Measurements from ENCODE around the gene NPHP1.
"Not testable (repeated sequence)": the region's sequence is repeated elsewhere in the genome, so short reads cannot be mapped to it uniquely, and the experiment has no call there.

The NPHP1 gene

DNA sequence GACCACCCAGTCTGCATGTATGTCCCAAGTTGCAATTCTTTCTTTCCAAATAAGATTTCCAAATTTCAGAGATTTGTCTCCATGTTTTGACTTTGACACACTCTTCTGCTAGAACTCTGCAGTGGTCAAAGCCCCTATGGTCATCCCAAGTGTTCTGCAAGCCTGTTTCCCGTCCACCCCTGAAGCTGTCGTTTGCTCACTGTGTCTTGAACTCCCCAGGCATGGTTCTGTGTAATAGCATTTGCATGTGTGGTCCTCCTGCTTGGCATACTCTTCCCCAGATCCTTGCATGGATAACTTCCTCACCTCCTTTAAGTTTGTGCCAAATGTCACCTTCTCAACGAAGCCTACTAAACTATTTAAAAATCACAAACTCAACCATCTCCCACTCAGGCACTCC, 11.4 kb upstream of the NPHP1 start:
- Histone ChIP-seq H3K27ac (no peak overlapping the region), H4K20me1 (ENCODE audit: insufficient read depth) (no peaks in the 10 kb centered on the region), H3K9ac (no peak overlapping the region), H3K36me3 (ENCODE audit: insufficient read depth) (no peaks in the 10 kb centered on the region), H3K4me1 (ENCODE audit: low read depth, poor library complexity, severe bottlenecking) (peaks cover 37% of the 10 kb centered on the region), H2AFZ (ENCODE audit: low read depth) (no peak overlapping the region), H3K79me2 (ENCODE audit: insufficient read depth, low read depth) (peaks cover 5% of the 10 kb centered on the region; the same call in 1 of the 2 replicates), H3K27me3 (ENCODE audit: insufficient read depth, low read depth) (no peaks in the 10 kb centered on the region), H3K4me2 (no peak overlapping the region), H3K4me3 (IDR thresholded peaks at IDR 0.05; ENCODE audit: insufficient read depth, low read depth, low read length) (no peak overlapping the region)
- TF ChIP-seq, protein P1, sequence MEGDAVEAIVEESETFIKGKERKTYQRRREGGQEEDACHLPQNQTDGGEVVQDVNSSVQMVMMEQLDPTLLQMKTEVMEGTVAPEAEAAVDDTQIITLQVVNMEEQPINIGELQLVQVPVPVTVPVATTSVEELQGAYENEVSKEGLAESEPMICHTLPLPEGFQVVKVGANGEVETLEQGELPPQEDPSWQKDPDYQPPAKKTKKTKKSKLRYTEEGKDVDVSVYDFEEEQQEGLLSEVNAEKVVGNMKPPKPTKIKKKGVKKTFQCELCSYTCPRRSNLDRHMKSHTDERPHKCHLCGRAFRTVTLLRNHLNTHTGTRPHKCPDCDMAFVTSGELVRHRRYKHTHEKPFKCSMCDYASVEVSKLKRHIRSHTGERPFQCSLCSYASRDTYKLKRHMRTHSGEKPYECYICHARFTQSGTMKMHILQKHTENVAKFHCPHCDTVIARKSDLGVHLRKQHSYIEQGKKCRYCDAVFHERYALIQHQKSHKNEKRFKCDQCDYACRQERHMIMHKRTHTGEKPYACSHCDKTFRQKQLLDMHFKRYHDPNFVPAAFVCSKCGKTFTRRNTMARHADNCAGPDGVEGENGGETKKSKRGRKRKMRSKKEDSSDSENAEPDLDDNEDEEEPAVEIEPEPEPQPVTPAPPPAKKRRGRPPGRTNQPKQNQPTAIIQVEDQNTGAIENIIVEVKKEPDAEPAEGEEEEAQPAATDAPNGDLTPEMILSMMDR (conservative IDR thresholded peaks at IDR 0.05; ENCODE audit: low read depth, low read length) = no peak

DNA sequence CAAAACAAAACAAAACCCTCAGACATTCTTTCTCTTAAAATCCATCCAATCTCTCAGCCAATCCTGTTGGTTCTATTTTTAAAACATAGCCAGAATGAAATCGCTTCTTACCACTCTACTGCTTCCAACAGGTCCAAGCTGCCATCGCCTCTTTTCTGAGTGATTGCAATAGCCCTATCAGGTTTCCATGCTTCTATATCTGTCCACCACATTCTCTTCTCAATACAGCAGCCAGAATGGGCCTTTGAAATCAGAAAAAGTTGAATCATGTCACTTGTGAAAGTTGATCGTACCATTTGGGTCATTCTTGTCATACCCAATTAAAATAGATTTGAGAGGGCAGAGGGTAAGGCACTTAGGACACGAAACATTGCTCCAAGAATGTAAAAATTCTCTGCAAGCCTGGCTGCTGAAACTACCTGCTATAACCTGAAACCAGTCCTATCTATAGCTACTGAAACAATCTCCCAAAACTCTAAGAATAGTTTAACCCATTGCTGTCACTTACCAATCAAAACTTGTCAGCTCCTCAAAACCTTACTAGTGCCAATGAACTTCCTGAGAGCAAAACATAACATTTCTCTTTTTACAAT, 10.8 kb upstream of the NPHP1 start:
- Histone ChIP-seq H4K20me1 (ENCODE audit: insufficient read depth) (no peaks in the 10 kb centered on the region), H2AFZ (ENCODE audit: low read depth) (no peak overlapping the region), H3K9ac (no peak overlapping the region), H3K27ac (no peak overlapping the region), H3K4me1 (ENCODE audit: low read depth, poor library complexity, severe bottlenecking) (peaks cover 37% of the 10 kb centered on the region), H3K4me2 (no peak overlapping the region), H3K4me3 (IDR thresholded peaks at IDR 0.05; ENCODE audit: insufficient read depth, low read depth, low read length) (no peak overlapping the region), H3K79me2 (ENCODE audit: insufficient read depth, low read depth) (peaks cover 8% of the 10 kb centered on the region; the same call in 1 of the 2 replicates), H3K27me3 (ENCODE audit: insufficient read depth, low read depth) (no peaks in the 10 kb centered on the region), H3K36me3 (ENCODE audit: insufficient read depth) (no peaks in the 10 kb centered on the region)
- TF ChIP-seq, protein P1 (conservative IDR thresholded peaks at IDR 0.05; ENCODE audit: low read depth, low read length) = no peak

DNA sequence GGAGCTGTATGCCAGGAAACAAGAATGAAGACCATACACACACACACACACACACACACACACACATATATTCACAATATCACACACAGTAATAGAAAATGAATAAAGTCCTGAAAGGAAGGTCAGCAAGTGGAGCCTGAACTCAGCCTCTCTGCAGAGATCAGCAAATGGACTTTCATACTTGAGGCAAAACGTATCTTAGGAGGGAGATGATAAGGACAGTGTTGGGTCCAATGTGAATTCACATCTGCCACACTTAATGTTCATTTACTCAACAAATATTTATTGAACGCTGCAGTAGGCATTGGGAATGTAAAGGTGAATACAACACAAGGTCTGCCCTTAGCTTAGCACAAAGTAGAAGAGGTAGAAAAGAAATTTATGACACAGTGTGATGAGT, 10.3 kb upstream of the NPHP1 start:
- Histone ChIP-seq H3K4me1 (ENCODE audit: low read depth, poor library complexity, severe bottlenecking) (peaks cover 33% of the 10 kb centered on the region), H3K9ac (no peak overlapping the region), H3K27me3 (ENCODE audit: insufficient read depth, low read depth) (no peaks in the 10 kb centered on the region), H3K27ac (no peak overlapping the region), H3K4me2 (no peak overlapping the region), H4K20me1 (ENCODE audit: insufficient read depth) (no peaks in the 10 kb centered on the region), H3K79me2 (ENCODE audit: insufficient read depth, low read depth) (peaks cover 8% of the 10 kb centered on the region; the same call in 1 of the 2 replicates), H3K36me3 (ENCODE audit: insufficient read depth) (no peaks in the 10 kb centered on the region), H3K4me3 (IDR thresholded peaks at IDR 0.05; ENCODE audit: insufficient read depth, low read depth, low read length) (no peak overlapping the region), H2AFZ (ENCODE audit: low read depth) (no peak overlapping the region)
- TF ChIP-seq, protein P1 (conservative IDR thresholded peaks at IDR 0.05; ENCODE audit: low read depth, low read length) = no peak

DNA sequence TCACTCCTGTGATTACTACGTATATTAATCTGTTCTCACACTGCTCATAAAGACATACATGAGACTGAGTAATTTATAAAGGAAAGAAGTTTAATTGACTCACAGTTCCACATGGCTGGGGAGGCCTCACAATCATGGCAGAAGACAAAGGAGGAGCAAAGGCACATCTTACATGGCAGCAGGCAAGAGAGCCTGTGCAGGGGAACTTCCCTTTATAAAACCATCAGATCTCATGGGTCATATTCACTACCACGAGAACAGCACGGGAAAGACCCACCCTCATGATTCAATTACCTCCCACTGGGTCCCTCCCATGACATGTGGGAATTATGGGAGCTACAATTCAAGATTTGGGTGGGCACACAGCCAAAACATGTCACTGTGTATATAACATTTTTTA, 8.7 kb upstream of the NPHP1 start:
- not testable (repeated sequence) for H3K27me3 ChIP-seq (ENCODE audit: insufficient read depth, low read depth); H2AFZ ChIP-seq (ENCODE audit: low read depth); H3K36me3 ChIP-seq (ENCODE audit: insufficient read depth); H3K27ac ChIP-seq; H3K9ac ChIP-seq; H3K4me3 ChIP-seq (IDR thresholded peaks at IDR 0.05; ENCODE audit: insufficient read depth, low read depth, low read length); H3K79me2 ChIP-seq (ENCODE audit: insufficient read depth, low read depth); H4K20me1 ChIP-seq (ENCODE audit: insufficient read depth); H3K4me2 ChIP-seq
- H3K4me1 ChIP-seq (ENCODE audit: low read depth, poor library complexity, severe bottlenecking) = peaks cover 22% of the 10 kb centered on the region

All from KMS-11 (cell line).